Measurements from ENCODE around the gene CT55. TPM values are rescaled to one million over a fixed set of nuclear protein-coding genes. Genes with fewer than 3 reads are reported as not detected.
"Not testable (repeated sequence)": the region's sequence is repeated elsewhere in the genome, so short reads cannot be mapped to it uniquely, and the experiment has no call there.

The CT55 gene, protein sequence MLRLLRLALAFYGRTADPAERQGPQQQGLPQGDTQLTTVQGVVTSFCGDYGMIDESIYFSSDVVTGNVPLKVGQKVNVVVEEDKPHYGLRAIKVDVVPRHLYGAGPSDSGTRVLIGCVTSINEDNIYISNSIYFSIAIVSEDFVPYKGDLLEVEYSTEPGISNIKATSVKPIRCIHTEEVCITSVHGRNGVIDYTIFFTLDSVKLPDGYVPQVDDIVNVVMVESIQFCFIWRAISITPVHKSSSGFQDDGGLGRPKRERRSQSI
- total RNA-seq (2021; fragmentation: NEBNext Ultra II Directional; extraction: Animal tissue kit (Norgen Biotek cat#: 25700)) = not detected
- long read RNA-seq = 0 reads

DNA sequence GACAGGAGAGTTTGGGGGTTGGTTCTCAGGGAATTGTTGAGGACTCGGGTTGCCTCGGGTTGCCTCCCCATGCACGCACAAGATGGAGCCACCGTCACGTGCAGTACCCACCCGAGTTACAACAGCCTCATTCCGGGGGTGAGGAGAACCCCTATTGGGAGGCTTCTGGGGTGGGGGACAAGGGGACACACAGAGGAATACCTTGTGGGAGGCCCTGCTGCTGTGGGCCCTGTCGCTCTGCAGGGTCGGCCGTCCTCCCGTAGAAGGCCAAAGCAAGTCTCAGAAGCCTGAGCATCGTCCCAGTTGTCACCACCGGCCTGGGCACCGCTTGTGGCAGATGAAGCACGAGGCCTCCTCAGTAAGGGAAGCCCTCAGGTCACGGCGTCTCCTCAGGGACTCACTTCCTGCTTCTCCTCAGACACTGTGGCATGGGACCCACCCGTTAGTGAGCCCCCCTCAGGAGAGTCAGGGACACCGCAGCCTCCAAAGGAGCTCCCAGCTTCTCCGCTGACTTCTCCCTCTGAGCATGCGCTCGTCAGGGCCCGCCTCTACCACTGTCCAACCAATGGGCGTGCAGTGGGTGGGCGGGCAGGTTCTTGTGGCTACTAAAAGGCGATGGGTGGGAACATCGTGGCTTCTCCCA, at the start of gene CT55:
CT55 (minus strand) TSS at position 522 of the 643 bp plus-strand sequence; CDS start at position 295, 227 bp downstream.
- no peak for DNase-seq
- H3K36me3 Mint-ChIP-seq (ENCODE audit: low read depth) = no peaks in the 10 kb centered on the region
- no peak within 1 kb of the TSS for H3K4me3 Mint-ChIP-seq
- TF ChIP-seq, protein P1, sequence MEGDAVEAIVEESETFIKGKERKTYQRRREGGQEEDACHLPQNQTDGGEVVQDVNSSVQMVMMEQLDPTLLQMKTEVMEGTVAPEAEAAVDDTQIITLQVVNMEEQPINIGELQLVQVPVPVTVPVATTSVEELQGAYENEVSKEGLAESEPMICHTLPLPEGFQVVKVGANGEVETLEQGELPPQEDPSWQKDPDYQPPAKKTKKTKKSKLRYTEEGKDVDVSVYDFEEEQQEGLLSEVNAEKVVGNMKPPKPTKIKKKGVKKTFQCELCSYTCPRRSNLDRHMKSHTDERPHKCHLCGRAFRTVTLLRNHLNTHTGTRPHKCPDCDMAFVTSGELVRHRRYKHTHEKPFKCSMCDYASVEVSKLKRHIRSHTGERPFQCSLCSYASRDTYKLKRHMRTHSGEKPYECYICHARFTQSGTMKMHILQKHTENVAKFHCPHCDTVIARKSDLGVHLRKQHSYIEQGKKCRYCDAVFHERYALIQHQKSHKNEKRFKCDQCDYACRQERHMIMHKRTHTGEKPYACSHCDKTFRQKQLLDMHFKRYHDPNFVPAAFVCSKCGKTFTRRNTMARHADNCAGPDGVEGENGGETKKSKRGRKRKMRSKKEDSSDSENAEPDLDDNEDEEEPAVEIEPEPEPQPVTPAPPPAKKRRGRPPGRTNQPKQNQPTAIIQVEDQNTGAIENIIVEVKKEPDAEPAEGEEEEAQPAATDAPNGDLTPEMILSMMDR (IDR thresholded peaks at IDR 0.05) = no peak
- peaks cover 5% of the 10 kb centered on the region for H3K27me3 Mint-ChIP-seq (ENCODE audit: insufficient read depth)
- H3K27ac Mint-ChIP-seq = no peak within 1 kb of the TSS
- no peaks in the 10 kb centered on the region for H3K9me3 Mint-ChIP-seq
- H3K4me1 Mint-ChIP-seq (ENCODE audit: low read depth) = no peaks in the 10 kb centered on the region

DNA sequence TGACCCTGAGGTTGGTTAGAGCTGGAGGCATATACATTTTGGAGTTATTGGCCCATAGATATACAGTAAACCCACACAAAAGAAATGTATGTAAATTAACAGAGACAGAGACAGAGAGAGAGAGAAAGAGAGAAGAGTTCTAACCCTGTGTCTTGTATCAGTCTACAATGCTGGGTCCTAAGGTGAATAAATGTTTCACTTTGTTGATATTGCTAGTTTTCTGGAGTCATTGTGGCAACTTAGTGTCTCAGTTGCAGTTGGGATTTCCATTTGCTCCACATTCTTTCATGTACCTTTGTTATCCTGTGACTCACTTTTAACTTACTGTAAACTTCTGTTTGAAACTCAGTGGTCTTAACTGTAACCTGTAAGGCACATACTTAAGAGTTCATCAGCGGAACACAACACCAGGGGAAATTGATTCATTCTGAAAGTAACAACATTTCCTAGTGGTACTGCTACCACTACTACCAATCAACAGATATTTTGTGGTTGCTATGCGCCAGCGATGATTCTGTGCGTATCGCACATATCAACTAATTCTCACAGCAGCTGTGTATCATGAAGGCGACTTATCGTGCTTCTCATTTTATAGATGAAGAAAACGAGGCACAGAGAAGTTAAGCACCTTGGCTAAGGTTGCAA, 42.1 kb upstream of the CT55 start:
- Mint-ChIP-seq H3K4me1 (ENCODE audit: low read depth) (peaks cover 5% of the 10 kb centered on the region; the same call in 1 of the 2 replicates), H3K9me3 (no peaks in the 10 kb centered on the region), H3K27me3 (ENCODE audit: insufficient read depth) (peaks cover 10% of the 10 kb centered on the region), H3K36me3 (ENCODE audit: low read depth) (no peaks in the 10 kb centered on the region), H3K27ac (no peak overlapping the region), H3K4me3 (no peak overlapping the region)
- TF ChIP-seq, protein P1 (IDR thresholded peaks at IDR 0.05) = no peak
- no peak for DNase-seq

DNA sequence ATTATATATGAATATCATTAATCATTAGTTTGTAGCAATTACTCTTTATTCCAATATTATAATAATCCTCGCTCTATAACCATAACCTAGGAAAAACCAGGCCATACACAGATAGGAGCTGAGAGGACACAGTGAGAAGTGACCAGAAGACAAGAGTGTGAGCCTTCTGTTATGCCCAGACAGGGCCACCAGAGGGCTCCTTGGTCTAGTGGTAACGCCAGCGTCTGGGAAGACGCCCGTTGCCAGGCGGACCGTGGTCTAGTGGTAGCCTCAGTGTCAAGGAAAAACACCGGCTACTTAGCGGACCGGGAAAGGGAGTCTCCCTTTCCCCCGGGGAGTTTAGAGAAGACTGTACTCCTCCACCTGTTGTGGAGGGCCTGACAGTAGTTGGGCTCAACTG, 35.2 kb upstream of the CT55 start:
- not testable (repeated sequence) for H3K27ac Mint-ChIP-seq; H3K9me3 Mint-ChIP-seq; H3K4me1 Mint-ChIP-seq (ENCODE audit: low read depth); H3K4me3 Mint-ChIP-seq; H3K36me3 Mint-ChIP-seq (ENCODE audit: low read depth)
- peak; percentile 2 for DNase-seq
- TF ChIP-seq, protein P1 (IDR thresholded peaks at IDR 0.05) = peak; percentile 66
- peaks cover 11% of the 10 kb centered on the region for H3K27me3 Mint-ChIP-seq (ENCODE audit: insufficient read depth)

DNA sequence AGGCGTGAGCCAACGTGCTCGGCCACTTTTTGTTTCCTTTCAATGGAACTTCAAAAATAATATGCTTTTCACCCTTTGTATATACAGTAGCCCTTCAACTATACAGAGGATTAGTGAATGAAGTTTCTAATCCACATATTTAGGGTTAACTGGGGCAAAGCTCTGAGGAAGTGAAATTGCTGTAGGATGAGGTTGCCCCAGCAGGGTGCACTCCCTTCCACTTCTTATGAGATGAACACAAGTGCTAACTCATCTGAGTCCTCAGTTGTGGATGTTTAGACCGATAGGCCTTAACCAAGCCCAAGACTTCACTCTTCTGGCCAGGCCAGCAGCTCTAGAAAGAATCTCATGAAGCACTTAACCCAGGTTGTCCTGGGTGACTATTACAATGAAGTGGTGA, 29.1 kb upstream of the CT55 start:
- no peak for DNase-seq
- no peak overlapping the region for H3K27ac Mint-ChIP-seq
- H3K4me1 Mint-ChIP-seq (ENCODE audit: low read depth) = no peaks in the 10 kb centered on the region
- TF ChIP-seq, protein P1 (IDR thresholded peaks at IDR 0.05) = no peak
- H3K27me3 Mint-ChIP-seq (ENCODE audit: insufficient read depth) = peaks cover 1% of the 10 kb centered on the region; the same call in 1 of the 2 replicates
- no peaks in the 10 kb centered on the region for H3K9me3 Mint-ChIP-seq
- no peaks in the 10 kb centered on the region for H3K36me3 Mint-ChIP-seq (ENCODE audit: low read depth)
- H3K4me3 Mint-ChIP-seq = no peak overlapping the region

DNA sequence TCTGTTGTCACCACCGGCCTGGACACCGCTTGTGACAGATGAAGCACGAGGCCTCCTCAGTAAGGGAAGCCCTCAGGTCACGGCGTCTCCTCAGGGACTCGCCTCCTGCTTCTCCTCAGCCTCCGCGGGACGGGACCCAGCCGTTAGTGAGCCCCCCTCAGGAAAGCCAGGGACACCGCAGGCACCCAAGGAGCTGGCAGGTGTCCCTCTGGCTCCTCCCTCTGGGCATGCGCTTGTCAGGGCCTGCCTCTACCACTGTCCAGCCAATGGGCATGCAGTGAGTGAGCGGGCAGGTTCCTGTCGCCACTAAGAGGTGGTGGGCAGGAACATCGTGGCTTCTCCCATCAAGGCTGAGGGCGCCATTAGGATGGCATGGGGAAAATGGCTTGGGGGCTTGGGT, 23.5 kb upstream of the CT55 start:
- Mint-ChIP-seq H3K27me3 (ENCODE audit: insufficient read depth) (peaks cover 3% of the 10 kb centered on the region), H3K9me3 (no peaks in the 10 kb centered on the region)

More for the DNA sequence above, 23.5 kb upstream of the CT55 start:
- no peak for DNase-seq
- no peak overlapping the region for H3K27ac Mint-ChIP-seq
- no peaks in the 10 kb centered on the region for H3K4me1 Mint-ChIP-seq (ENCODE audit: low read depth)
- TF ChIP-seq, protein P1 (IDR thresholded peaks at IDR 0.05) = no peak
- H3K36me3 Mint-ChIP-seq (ENCODE audit: low read depth) = no peaks in the 10 kb centered on the region
- no peak overlapping the region for H3K4me3 Mint-ChIP-seq
